ENCODE data around the gene ALDH3B1. TPM values are rescaled to one million over a fixed set of nuclear protein-coding genes. Genes with fewer than 3 reads are reported as not detected.

The ALDH3B1 gene
- total RNA-seq, 1 experiment from 2014 or later: 28.1 TPM

DNA sequence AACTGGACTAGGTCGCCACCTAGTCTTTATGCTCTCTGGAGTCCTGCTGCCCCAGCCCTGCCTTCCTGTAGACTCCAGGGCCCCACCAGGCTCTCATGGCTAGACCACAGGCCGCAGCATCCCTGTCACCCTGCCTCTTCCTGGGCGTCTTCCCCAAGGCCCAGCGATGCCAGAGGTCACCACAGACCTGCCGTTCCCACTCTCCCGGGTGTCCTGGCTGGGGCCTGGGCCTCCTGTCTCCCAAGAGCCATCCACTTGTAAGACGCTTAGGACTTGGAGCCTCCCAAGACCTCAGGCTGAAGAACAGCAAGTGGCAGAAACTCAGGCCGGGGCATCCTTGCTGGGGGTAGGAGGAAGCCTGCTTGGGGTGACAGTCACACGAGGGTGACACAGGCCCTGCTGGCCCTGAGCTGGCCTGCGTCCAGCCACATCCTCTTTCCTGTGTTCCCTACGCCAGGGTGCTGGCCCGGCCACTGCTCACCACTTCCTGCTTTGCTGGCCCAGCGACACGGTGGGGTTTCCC is 26.7 kb downstream of the ALDH3B1 start:
- Histone ChIP-seq H3K27ac (ENCODE audit: low read length) (no peak overlapping the region), H3F3A (ENCODE audit: low read length, unreplicated experiment) (no peaks in the 10 kb centered on the region), H3K36me3 (ENCODE audit: low read depth, low read length) (peaks cover 11% of the 10 kb centered on the region), H3K9me3 (ENCODE audit: low read length) (no peaks in the 10 kb centered on the region), H2AFZ (ENCODE audit: low read length) (no peak overlapping the region), H4K20me1 (ENCODE audit: low read length) (no peaks in the 10 kb centered on the region), H3K4me2 (ENCODE audit: low read length) (no peak overlapping the region), H3K9me2 (replicated peaks; ENCODE audit: low read length) (no peaks in the 10 kb centered on the region), H3K79me2 (ENCODE audit: low read length) (peaks cover 56% of the 10 kb centered on the region), H3K27me3 (ENCODE audit: low read length) (no peaks in the 10 kb centered on the region), H3K9ac (ENCODE audit: low read length) (no peak overlapping the region), H3K4me1 (ENCODE audit: insufficient read depth, low read length) (peaks cover 33% of the 10 kb centered on the region), H3K4me3 (ENCODE audit: low read length) (no peak overlapping the region)
- DNase-seq (no peak), ATAC-seq (no peak)
- CTCF ChIA-PET: no interaction called here
- BruUV-seq (replicated peaks): no TSS peak
- POLR2A ChIA-PET (ENCODE audit: unreplicated experiment): no interaction called here
- TF ChIP-seq EZH2 (IDR thresholded peaks at IDR 0.05; ENCODE audit: low read length, unreplicated experiment) (no peak), EZH2phosphoT487 (IDR thresholded peaks at IDR 0.05; ENCODE audit: borderline replicate concordance, low read length) (no peak), CTCF (conservative IDR thresholded peaks at IDR 0.05; ENCODE audit: low read depth, low read length) (no peak)
- intact Hi-C loops (cut with micrococcal nuclease): loop anchor here (5.0 kb wide), 1 partner anchor 86 kb away; the partner anchor contains the start of gene CHKA

DNA sequence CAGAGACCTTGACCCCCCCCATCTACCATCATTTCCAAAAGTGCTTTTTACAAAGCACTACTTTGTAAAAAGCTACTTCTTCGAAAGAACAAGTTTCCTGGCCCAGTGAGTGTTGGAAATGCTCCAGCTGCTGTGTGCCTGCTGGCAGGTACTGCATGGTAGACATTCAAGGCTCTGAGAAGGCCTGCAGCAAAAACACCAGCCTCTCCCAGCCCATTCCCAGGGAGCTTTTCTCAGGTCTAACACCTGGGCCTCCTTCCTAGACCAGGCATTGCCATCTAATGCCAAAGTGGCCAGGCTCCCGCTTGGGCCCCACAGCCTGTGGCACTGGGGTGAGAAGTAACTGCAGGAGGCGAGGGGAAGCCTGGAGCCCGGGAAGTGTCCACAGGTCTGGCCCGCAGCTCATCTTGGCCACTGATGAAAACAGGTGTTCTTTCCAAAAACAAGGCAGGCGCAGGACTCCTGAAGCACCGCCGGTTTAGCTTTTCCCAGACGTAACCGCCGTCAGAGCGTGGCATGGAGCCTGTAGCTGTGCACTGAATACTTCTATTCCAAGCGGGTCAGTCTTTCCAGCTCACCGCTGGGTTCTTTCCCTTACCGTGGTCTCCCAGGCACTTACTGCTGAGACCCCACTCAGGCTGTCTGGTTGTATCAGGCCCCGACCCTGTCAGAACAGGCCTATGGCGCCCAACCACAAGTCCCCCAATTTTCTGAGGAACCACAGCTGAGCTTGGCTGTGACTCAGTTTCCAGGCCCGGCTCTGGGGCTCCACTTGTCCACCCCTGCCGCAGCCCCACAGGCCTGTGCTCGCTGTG is 27.5 kb downstream of the ALDH3B1 start:
- Histone ChIP-seq H2AFZ (ENCODE audit: low read length) (no peak overlapping the region), H3K4me2 (ENCODE audit: low read length) (no peak overlapping the region), H3K79me2 (ENCODE audit: low read length) (peaks cover 48% of the 10 kb centered on the region), H3K27ac (ENCODE audit: low read length) (no peak overlapping the region), H3K9me2 (replicated peaks; ENCODE audit: low read length) (no peaks in the 10 kb centered on the region), H3F3A (ENCODE audit: low read length, unreplicated experiment) (no peaks in the 10 kb centered on the region), H3K36me3 (ENCODE audit: low read depth, low read length) (peaks cover 11% of the 10 kb centered on the region), H3K4me1 (ENCODE audit: insufficient read depth, low read length) (peaks cover 26% of the 10 kb centered on the region), H4K20me1 (ENCODE audit: low read length) (no peaks in the 10 kb centered on the region), H3K27me3 (ENCODE audit: low read length) (no peaks in the 10 kb centered on the region), H3K9ac (ENCODE audit: low read length) (no peak overlapping the region), H3K9me3 (ENCODE audit: low read length) (no peaks in the 10 kb centered on the region), H3K4me3 (ENCODE audit: low read length) (no peak overlapping the region)
- intact Hi-C loops (cut with micrococcal nuclease): loop anchor here (5.0 kb wide), 1 partner anchor 85 kb away; the partner anchor contains the start of gene CHKA
- no TSS peak for BruUV-seq (replicated peaks)
- ChIA-PET CTCF (no interaction called here), POLR2A (ENCODE audit: unreplicated experiment) (interaction anchor here (0.6 kb wide), 1 partner anchor 9 kb away, joined by 27 read pairs; no protein-coding TSS in a partner anchor)
- no peak for TF ChIP-seq EZH2phosphoT487 (IDR thresholded peaks at IDR 0.05; ENCODE audit: borderline replicate concordance, low read length)
- no peak for TF ChIP-seq EZH2 (IDR thresholded peaks at IDR 0.05; ENCODE audit: low read length, unreplicated experiment)
- no peak for TF ChIP-seq CTCF (conservative IDR thresholded peaks at IDR 0.05; ENCODE audit: low read depth, low read length)
- no peak for ATAC-seq
- DNase-seq: no peak

Data from PC-3 (cell line).